ENCODE measurements around the gene MAPRE3. TPM values are rescaled to one million over a fixed set of nuclear protein-coding genes. Genes with fewer than 3 reads are reported as not detected.

The MAPRE3 gene
- total and polyA plus RNA-seq, 10 donors = 5.2 to 17.9 (median 11.9) TPM

DNA sequence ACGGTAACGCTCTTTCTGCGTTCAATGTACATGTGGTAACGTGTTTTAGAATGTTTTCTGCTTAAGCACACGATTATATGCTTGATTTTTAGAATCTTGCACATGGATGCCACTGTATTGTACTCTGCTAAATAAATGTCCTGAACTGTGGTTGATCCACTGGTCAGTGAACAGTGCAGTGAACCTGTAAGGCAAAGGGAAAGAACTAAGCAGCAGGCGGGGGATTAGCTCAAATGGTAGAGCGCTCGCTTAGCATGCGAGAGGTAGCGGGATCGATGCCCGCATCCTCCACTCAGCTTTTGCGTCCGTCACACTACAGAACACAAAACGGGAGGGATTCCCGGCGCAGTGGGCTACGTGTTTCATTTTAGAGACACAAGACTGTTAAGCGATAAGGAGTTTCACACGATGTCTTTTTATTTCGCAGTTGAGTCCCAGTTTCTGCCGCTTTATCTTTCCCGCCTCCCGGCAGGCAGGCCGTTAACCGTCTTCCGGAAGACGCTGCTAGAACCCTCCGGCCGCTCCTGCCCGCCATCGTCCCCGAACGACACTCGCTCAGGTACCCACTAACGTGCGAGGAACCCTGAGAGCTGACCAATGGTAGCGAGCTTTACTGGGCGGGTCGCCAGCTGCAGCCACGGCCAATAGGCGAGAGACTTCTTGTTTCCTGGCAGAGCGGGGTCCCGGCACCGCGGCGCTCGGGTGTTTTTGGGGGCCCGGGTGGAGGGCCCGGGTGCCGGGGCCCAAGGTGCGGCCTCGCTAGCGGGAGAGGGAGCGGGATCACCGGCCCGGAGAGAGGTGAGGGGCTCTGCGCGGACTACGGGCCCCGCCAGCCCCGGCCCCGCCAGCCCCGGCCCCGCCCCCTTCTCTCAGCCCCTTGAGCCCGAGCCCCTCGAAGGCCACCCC is 80.8 kb downstream of the MAPRE3 start, which contains the start of gene AGBL5:
Gene AGBL5 (plus strand): TSS at position 673 of the 906 bp plus-strand sequence. CDS start 1,291 bp downstream, outside the sequence.
- peaks cover 10 to 35% (median 22%) of the 10 kb centered on the region in 6 donors for H3K4me1 ChIP-seq
- TF ChIP-seq, protein P1, sequence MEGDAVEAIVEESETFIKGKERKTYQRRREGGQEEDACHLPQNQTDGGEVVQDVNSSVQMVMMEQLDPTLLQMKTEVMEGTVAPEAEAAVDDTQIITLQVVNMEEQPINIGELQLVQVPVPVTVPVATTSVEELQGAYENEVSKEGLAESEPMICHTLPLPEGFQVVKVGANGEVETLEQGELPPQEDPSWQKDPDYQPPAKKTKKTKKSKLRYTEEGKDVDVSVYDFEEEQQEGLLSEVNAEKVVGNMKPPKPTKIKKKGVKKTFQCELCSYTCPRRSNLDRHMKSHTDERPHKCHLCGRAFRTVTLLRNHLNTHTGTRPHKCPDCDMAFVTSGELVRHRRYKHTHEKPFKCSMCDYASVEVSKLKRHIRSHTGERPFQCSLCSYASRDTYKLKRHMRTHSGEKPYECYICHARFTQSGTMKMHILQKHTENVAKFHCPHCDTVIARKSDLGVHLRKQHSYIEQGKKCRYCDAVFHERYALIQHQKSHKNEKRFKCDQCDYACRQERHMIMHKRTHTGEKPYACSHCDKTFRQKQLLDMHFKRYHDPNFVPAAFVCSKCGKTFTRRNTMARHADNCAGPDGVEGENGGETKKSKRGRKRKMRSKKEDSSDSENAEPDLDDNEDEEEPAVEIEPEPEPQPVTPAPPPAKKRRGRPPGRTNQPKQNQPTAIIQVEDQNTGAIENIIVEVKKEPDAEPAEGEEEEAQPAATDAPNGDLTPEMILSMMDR (IDR thresholded peaks at IDR 0.05 in 8 of 11, conservative IDR thresholded peaks at IDR 0.05 in 3 of 11) = peak in 1 of 11 experiments; percentile 13
- TF ChIP-seq POLR2AphosphoS5 (IDR thresholded peaks at IDR 0.05) (peak; percentile 91 to 96 (median 95)), POLR2A (IDR thresholded peaks at IDR 0.05) (peak; percentile 41 to 78 (median 55))
- no peaks in the 10 kb centered on the region for H3K9me3 ChIP-seq
- H3K36me3 ChIP-seq = peaks cover 2 to 31% (median 21%) of the 10 kb centered on the region in 6 donors
- 0 to 1% (median 1%) methylated on average over 43 to 67 of the region's 67 CpGs for WGBS, 5 donors
- peak within 1 kb of the TSS; percentile 76 to 96 (median 93) for H3K27ac ChIP-seq
- DNase-seq = peak; percentile 97
- intact Hi-C loops (cut with DNase I; ENCODE audit: low total_unique reads) = no loop called here
- H3K4me3 ChIP-seq = peak within 1 kb of the TSS; percentile 81 to 99 (median 86)
- no peaks in the 10 kb centered on the region for H3K27me3 ChIP-seq (replicated peaks in 1 of 7)

DNA sequence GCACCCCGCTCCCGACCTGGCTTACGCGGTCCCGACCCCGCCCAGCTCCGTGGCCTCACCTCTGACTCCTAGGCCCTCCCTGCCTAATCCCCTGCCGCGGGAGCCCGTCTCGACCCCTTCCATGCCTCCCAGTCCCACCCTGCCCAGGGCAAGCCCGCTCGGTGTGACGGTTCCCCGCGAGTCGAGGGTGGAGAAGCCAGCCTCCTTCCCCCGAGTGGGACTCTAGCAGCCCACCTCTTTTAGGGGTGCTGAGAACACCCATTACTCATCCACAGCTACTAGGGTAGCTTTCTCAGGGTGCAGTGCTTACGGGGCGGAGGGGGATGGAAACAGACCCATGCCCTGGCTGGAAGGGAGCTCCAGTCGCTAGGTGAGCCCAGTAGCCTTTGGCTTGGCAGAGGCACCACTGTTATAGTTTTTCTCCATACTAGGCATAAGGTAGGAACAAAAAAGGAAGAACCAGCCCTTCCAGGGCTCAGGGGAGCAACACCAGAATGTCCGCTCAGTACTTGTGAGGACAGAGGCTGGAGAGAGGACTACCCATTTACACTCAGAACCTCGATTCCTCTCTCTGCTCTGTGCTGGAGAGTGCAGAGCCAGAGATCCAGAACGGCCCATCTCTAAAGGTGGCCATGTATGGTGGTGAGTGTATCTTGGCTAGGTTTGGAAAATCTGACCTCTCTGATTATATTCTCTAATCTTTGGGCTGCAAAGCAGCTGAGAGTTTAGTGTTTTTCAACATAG is 81.6 kb downstream of the MAPRE3 start:
- TF ChIP-seq POLR2A (IDR thresholded peaks at IDR 0.05) (no peak), POLR2AphosphoS5 (IDR thresholded peaks at IDR 0.05) (no peak)
- TF ChIP-seq, protein P1 (IDR thresholded peaks at IDR 0.05 in 8 of 11, conservative IDR thresholded peaks at IDR 0.05 in 3 of 11) = no peak
- Histone ChIP-seq H3K9me3 (no peaks in the 10 kb centered on the region), H3K4me3 (peak overlapping the region; percentile 81 to 99 (median 86)), H3K4me1 (peaks cover 10 to 35% (median 22%) of the 10 kb centered on the region in 6 donors), H3K27ac (peak overlapping the region; percentile 76 to 96 (median 93)), H3K27me3 (replicated peaks in 1 of 7) (no peaks in the 10 kb centered on the region), H3K36me3 (peaks cover 2 to 39% (median 23%) of the 10 kb centered on the region in 6 donors)
- intact Hi-C loops (cut with DNase I; ENCODE audit: low total_unique reads) = no loop called here
- peak; percentile 91 for DNase-seq
- 8 to 20% (median 9%) methylated on average over 5 to 24 of the region's 24 CpGs for WGBS, 5 donors

DNA sequence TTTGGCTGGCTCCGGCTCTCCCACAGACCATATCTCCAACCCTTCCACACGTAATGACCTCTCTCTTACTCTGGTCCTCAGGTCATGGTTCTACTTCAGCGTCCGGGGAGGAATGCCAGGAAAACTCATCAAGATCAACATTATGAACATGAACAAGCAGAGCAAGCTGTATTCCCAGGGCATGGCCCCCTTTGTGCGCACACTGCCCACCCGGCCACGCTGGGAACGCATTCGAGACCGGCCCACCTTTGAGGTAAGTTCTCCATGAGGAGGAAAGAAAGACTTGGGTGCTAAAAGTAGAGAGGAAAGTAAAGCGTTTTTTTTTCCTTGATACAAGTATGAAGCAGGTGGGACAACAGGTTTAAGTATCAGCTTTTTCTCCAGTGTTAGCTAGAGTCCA is 82.9 kb downstream of the MAPRE3 start:
- no peak overlapping the region for H3K4me3 ChIP-seq
- TF ChIP-seq, protein P1 (IDR thresholded peaks at IDR 0.05 in 8 of 11, conservative IDR thresholded peaks at IDR 0.05 in 3 of 11) = no peak
- TF ChIP-seq POLR2AphosphoS5 (IDR thresholded peaks at IDR 0.05) = no peak
- no peak for TF ChIP-seq POLR2A (IDR thresholded peaks at IDR 0.05)
- no peaks in the 10 kb centered on the region for H3K9me3 ChIP-seq
- no peak overlapping the region for H3K27ac ChIP-seq
- H3K27me3 ChIP-seq (replicated peaks in 1 of 7) = no peaks in the 10 kb centered on the region
- H3K4me1 ChIP-seq = peaks cover 10 to 39% (median 22%) of the 10 kb centered on the region in 6 donors
- H3K36me3 ChIP-seq = peaks cover 2 to 52% (median 23%) of the 10 kb centered on the region in 6 donors
- peak; percentile 70 for DNase-seq
- 85 to 93% (median 92%) methylated on average over 11 of the region's 11 CpGs for WGBS, 5 donors
- intact Hi-C loops (cut with DNase I; ENCODE audit: low total_unique reads) = no loop called here
